Mesothelial cell of epicardium (in vitro differentiated cells): Measurements from ENCODE around the gene CARD6. TPM values are rescaled to one million over a fixed set of nuclear protein-coding genes. Genes with fewer than 3 reads are reported as not detected.

Experiments used
- DNase-seq, 2 experiments: peaks; one replicate each; pipeline ENCODE4 v3.0.0; 2021; ENCODE audit warnings: low spot score in 2 of 2; ENCODE audit not compliant: unreplicated experiment in 2 of 2
- H3K27ac Mint-ChIP-seq: 2 replicates; pipeline ENCODE4 v1.8.0; 2021; ENCODE audit warnings: mixed read lengths
- H3K27me3 Mint-ChIP-seq: 2 replicates; pipeline ENCODE4 v1.8.0; 2021; ENCODE audit warnings: low read depth, mixed read lengths
- H3K36me3 Mint-ChIP-seq: 2 replicates; pipeline ENCODE4 v1.8.0; 2021; ENCODE audit warnings: mixed read lengths
- H3K4me1 Mint-ChIP-seq: 2 replicates; pipeline ENCODE4 v1.8.0; 2021; ENCODE audit warnings: mixed read lengths
- H3K4me3 Mint-ChIP-seq: 2 replicates; pipeline ENCODE4 v1.8.0; 2021; ENCODE audit warnings: mild to moderate bottlenecking, moderate library complexity, mixed read lengths
- H3K9me3 Mint-ChIP-seq: 2 replicates; pipeline ENCODE4 v1.8.0; 2021; ENCODE audit warnings: mixed read lengths
- CTCF ChIP-seq: fragments of 200-600 bp; sonication (generic); IDR thresholded peaks from one replicate; pipeline ENCODE4 v1.5.0; 2021; ENCODE audit warnings: antibody characterized with exemption; ENCODE audit not compliant: unreplicated experiment
- total RNA-seq: library from RNA; stranded (reverse); gene quantifications from 3 replicates; pipeline ENCODE4 v1.2.1, GENCODE V29; 2021

Gene CARD6
- total RNA-seq, 1 donor from 2014 or later, result 1.5 TPM

GRCh38 chr5:40828021-40828631 lies 13.0 kb upstream of the CARD6 start:
- Mint-ChIP-seq H3K9me3 (no peaks in the 10 kb centered on the region), H3K36me3 (peaks cover 51% of the 10 kb centered on the region), H3K27ac (peak overlapping the region; percentile 68), H3K4me1 (peaks cover 20% of the 10 kb centered on the region), H3K27me3 (no peaks in the 10 kb centered on the region), H3K4me3 (no peak overlapping the region)
- DNase-seq, result no peak
- no peak for TF ChIP-seq CTCF

DNA sequence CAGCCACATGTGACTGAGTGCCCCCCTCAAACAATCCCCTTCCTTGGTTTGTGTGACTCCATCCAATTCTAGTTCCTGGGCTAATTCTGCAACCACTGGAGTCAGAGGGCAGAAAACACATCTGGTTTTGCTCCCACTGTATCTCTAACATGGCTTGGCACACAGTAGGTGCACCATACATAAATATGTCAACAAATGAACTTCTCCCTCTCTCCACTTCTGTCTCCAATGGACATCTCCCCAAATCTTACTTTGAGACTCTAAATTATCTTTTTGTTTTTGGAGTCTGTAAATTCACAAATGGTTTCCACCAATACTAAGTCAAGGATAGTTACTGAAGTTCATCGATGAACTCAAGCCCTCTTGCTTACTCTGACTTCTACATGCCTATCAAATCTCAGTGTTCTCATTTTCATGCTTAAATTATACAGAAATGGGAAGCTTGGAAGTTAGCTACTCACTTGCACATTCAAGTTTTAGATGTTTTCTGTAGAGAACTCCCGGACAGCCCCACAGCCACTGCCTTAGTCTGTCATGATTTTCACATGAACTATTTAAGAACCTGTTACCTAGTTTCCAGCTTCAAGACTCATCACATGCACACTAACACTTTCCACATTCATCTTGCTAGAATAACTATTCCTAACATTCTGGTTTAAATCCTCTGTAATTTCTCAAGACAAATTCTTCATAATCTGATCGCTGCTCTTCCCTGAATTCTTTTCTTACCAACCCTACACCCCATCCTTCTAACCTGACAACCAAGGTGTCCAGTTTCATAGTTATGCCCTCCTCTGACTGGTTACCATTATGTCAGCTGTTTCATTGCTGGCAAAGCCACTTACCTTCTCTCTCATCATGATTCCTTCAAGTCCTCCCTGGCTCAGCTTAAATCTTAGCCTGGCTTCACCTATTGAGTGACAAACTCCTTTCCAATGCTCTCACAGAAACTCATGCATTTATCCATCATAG lies 12.2 kb upstream of the CARD6 start:
- Mint-ChIP-seq H3K27ac (peak overlapping the region; percentile 68), H3K9me3 (no peaks in the 10 kb centered on the region), H3K4me3 (no peak overlapping the region), H3K27me3 (no peaks in the 10 kb centered on the region), H3K36me3 (peaks cover 57% of the 10 kb centered on the region), H3K4me1 (peaks cover 29% of the 10 kb centered on the region)
- DNase-seq, result no peak
- no peak for TF ChIP-seq CTCF

GRCh38 chr5:40829748-40830533 lies 11.2 kb upstream of the CARD6 start:
- Mint-ChIP-seq H3K27me3 (no peaks in the 10 kb centered on the region), H3K4me1 (peaks cover 35% of the 10 kb centered on the region), H3K27ac (no peak overlapping the region)

DNA sequence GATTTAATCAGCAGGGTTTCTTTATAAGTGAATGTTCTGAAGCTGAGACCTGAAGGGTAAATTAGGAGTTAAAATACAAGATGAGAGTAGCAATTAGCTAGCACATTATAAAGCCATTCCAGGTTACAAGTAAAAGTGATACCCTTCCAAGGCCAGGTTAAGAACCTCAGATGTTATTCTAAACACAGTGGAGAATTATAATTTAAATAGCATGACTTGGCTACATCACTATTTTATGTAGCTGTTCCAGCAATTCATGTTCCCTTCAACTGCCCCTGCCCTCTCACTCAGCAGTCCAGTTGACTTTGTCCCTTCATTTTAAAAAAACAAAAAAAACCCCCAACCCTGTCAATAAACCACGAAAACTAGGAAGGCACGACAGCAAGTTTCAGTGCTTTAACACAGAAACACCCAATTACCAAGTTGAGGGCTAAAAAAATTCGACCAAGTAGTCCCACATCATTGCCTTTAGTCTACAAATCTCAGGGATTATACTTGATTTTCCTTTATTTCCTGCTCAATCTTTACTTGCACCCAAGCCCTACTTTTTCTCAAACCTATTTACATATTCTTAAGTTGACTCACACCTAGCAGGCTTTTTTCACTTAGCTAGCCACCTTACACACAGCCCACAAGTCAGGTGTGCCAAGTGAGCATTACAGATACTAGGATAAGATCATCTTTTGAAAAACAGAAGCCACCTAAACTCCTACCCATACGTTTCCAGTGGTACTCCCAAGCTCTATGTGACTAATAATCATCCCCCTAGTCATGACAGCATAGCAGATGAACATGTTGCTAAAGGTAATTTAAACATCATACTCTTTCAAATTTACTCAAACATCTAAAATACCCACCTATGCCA lies 9.6 kb upstream of the CARD6 start:
- TF ChIP-seq CTCF, result no peak
- H3K4me1 Mint-ChIP-seq, result peaks cover 46% of the 10 kb centered on the region
- H3K9me3 Mint-ChIP-seq, result no peaks in the 10 kb centered on the region
- peak overlapping the region; percentile 30 for H3K27ac Mint-ChIP-seq
- H3K4me3 Mint-ChIP-seq, result no peak overlapping the region
- H3K36me3 Mint-ChIP-seq, result peaks cover 54% of the 10 kb centered on the region
- H3K27me3 Mint-ChIP-seq, result no peaks in the 10 kb centered on the region
- DNase-seq, result no peak

More at GRCh38 chr5:40829748-40830533, 11.2 kb upstream of the CARD6 start:
- DNase-seq, result no peak
- Mint-ChIP-seq H3K4me3 (no peak overlapping the region), H3K9me3 (no peaks in the 10 kb centered on the region), H3K36me3 (peaks cover 58% of the 10 kb centered on the region)
- no peak for TF ChIP-seq CTCF

DNA sequence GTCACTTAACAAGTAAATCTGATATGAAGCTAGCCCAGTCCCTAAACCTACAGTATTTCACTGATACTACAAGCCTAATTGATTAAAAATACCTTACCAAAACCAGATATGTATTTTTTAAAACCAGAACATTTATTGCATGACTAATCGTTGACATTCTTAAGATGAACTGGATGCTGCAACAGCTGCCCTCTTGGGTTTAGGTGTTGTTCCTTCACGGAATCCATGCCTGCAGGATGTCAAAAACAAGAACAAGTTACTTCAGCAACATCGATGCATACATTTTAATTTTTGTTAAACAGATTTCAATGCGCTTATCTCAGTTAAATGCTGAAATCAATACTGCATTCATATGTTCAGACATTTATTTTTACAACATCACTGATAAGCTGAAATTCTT lies 8.8 kb upstream of the CARD6 start:
- Mint-ChIP-seq H3K4me1 (peaks cover 48% of the 10 kb centered on the region), H3K27ac (peak overlapping the region; percentile 100), H3K36me3 (peaks cover 54% of the 10 kb centered on the region), H3K27me3 (no peaks in the 10 kb centered on the region), H3K9me3 (no peaks in the 10 kb centered on the region), H3K4me3 (peak overlapping the region; percentile 97)
- no peak for TF ChIP-seq CTCF
- DNase-seq, result no peak
